GM21529 (cell line): ENCODE data around the gene SHROOM1.

Experiments used
- ATAC-seq: cut with Tn5 transposase; IDR thresholded peaks from one replicate; pipeline ENCODE4 v1.9.1; 2021; ENCODE audit not compliant: unreplicated experiment

The SHROOM1 gene

DNA sequence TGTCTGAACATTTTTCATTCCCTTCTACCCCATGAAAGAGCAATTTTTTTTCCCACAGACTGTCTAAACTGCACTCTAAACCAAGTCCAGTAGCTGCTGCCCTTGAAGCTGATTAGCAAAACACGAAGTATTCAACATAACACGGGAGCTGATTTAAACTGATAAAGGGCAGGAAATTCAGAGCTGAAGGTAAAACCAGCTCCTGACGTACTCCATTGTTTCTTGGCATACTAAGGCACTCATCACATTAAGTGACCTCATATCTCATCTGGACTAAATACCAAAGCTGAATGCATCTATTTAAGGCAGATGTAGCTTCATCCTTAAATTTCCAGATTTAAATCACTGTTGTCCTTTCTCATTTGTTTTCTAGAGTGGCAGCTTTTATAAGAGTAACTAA, 23.9 kb upstream of the SHROOM1 start:
- no peak for ATAC-seq

DNA sequence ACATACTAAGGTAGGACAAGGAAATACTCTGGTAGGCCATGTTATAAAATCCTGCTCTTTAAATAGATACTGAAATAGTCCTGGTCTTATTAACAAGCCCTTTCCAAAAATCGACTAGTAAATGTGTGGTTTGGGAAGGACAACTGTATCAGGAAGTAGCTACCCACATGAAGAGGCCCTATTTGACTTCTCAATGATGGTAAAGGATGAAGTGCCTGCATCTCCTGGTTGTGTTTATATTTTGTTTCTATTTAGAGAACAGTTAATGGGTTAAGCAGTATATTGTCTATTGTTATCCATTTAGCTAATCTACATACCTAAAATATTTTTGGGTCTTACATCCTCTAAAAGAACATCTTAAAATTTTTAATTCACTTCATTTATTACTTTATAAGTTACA, 23.3 kb upstream of the SHROOM1 start:
- no peak for ATAC-seq

DNA sequence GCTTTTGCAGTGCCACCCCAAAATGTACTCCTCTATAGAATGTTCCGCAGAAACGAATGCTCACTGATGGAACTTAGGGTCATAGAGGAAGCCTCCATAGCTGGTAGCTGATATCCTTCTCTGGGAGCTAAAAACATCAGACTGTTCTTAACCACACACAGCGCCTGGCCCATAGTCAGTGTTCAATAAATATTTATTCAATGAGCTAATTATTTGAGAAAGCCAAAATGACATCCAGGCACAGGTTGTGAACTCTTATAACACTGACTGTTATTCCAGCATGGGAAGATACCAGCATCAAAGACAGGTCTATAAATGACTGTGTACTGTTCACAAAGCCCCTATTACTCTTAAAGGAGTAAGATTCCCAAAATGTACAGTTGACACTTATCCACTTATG, 22.9 kb upstream of the SHROOM1 start:
- ATAC-seq = no peak

DNA sequence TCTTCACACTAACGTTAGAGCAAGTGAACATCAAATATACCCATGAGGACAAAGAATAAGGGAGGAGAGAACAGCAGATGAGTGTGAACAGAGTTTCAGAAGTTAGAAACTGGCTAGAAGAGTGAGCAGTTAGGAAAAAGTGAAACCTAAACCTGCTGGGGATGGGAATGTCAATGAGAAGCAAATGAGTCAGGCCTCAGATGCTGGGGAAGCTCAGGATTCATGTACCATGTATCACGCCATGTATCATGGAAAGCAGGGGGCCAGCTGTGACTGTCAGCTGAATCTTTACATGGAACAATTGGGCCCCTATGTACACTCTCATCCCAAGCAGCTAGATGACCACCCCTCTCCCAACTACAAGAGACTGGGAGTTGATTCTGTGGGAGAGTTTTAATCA, 19.6 kb upstream of the SHROOM1 start:
- no peak for ATAC-seq

DNA sequence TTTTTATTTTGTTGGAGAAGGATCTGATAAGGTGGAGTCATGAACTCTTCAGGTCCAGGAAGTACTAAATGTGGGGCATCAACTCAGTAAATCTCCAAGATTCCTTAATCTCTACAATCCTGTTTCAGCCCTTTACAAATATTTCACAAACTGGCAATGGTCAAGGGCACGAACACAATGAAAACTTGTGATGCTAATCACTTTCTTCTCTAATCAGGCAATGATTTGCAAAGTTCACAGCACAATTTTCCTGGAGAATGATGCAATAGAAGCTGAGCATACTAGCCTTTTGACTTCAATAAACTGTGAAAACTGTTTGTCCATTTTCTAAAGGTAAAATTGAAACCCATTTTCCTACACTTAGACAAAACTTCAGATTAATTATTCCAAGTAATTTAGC, 18.9 kb upstream of the SHROOM1 start:
- ATAC-seq = no peak

DNA sequence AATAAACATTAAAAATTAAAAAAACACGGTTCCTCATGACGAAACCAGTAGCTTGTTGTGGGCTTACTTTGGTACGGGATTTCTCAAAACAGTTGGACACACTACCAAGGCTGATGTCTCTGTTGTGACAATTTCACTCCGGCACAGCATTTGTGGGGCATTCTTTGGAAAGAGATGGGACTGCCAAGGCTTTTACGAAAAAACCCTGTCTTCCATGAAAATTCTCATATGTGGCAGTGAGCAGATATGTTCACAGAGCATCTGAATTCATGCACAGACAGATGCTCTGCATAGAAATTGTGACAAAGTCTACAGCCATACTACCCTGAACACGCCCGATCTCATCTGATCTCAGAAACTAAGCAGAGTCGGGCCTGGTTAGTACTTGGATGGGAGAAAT, 17.8 kb upstream of the SHROOM1 start:
- ATAC-seq = no peak

DNA sequence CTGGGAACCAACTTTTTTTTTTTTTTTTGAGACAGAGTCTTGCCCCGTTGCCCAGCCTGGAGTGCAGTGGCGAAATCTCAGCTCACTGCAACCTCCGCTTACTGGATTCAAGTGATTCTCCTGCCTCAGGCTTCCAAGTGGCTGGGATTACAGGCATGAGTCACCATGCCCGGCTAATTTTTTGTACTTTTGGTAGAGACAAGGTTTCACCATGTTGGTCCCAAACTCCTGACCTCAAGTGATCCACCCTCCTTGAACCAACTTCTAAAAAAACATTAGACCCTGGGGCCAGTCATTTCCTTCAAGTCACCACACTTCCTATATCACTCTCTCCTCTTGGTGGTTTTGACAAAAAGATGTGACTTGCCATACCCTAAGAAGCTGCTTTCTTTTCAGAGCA, 10.9 kb upstream of the SHROOM1 start:
- ATAC-seq = no peak

DNA sequence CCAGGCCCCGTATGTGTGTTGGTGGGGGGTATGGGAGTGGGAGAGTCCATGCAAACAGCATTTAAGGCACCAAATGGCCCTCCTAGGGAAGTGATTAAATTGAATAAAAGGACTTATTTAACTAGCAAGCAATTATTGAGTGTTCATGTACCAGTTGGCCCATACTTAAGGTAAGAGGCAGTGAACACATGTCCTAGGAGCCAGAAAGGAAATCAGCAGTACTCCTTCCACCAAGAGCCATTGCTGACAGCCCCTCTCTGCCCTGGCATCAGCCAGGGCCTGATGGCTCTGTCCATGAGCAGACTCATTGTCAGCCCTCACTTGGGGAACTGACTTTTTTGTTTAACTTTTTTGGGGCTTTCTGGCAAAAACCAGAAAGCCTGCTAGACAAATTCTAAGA, 10.4 kb upstream of the SHROOM1 start:
- no peak for ATAC-seq

DNA sequence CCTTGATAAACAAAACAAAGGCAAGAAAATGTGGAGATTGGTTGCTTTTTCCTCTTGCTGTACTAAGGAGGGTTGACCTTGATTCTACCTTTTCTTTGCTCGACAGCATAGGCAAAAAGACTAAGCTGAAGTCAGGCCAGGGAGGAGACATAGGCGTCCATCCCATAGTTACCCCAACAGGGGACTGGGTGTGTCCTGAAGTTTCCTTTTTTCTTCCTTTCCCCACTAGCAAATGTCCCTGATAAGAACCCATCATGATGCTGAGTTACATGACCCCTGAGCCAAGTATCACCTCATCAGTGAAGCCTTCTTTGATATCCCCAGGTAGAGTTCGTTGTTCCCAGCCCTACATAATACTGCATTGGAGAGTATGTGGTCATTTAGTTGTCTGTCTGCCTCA, 9.9 kb upstream of the SHROOM1 start:
- ATAC-seq = no peak

DNA sequence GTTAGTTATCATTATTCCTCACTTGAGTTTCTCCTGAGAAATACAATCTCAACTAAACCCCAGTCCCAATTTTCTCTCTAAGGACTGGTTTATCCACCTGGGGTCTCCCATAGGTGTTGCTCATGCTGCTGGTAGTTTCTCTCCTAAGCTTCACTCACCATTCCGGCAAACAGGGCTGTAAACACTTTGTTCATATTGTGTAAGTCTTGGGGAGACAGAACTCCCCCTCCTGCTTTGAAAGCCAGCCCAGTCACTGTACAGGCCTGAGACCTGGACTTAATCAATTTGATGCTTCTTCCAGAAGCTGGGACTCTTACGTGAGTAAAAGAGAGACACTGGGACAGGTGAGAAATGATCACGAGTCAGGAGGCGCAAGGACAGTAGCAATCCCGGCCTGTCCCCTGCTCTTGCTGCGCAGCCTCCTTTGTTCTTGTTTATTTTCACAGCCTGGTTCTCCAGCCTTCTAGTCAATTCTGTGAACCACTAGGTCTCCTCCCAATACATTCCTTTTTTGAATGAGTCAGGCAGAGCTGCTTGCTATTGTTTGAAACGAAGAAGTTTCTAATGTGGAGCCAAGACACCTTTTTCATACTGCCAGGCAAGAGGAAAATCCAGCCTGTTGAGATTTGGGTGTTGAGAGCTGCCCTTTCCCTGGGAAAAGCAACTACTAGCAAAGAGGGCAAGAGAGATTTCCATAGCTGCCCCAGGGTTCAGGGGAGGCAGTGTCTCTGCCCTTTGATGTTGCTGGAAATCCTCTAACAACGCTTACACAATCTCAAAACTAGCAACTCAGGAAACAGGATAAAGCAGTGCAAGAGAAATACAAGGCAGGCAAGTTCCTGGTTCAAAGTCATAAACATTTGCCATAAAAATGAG, 9.2 kb upstream of the SHROOM1 start:
- ATAC-seq = no peak

DNA sequence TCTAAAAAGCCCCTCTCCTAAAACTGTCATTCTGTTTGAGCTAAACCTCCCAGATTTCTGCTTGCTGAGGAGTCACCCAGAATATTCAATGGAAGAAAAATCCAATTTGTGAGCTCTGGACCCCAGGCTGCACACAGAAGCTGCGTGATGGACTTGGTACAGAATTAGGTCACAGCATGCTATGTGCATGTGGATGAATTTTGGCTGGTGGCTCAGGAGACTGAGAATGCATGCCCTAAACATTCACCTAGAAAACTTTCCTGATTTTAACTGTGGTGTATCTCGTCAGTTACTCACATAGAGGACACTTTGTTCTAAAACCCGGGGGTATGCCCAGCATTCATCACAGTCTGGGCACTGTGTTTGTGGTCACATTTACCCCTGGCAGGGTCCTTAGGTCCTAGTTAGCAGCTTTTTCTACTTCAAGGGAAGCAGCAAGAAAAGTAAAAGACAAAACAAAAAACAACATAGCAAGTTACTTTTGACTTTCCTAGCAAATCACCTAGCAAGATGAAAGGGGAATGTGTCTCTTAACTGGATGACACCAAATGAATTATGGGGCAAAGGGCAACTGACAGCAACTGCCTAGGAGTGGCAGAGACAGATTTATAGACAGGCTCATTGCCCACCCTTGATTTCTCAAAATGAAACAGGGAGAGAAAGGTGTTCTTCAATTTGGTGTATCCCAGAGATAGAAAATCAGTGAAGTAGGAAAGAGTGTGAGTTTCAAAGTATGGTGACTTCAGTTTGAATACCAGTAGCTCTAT, 8.3 kb upstream of the SHROOM1 start:
- ATAC-seq = no peak

DNA sequence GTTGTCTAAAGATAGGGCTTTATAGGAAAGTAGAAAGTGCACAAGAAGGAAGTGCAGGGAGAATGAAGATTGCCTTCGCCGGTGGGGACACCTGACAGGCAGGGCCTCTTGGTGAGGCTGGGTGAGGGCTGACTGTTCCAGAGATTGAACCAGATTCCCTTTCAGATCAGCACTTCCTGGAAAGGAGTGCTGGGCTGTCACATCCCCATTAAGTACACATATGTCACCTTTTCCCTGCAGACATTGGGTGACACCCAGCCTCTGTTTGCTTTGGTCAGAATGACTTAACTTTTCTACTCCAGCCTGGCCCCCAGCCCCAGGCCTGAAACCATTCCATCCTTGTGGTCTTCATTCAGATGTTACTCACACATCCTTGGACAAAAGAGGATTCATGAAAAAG, 7.4 kb upstream of the SHROOM1 start:
- ATAC-seq = no peak

DNA sequence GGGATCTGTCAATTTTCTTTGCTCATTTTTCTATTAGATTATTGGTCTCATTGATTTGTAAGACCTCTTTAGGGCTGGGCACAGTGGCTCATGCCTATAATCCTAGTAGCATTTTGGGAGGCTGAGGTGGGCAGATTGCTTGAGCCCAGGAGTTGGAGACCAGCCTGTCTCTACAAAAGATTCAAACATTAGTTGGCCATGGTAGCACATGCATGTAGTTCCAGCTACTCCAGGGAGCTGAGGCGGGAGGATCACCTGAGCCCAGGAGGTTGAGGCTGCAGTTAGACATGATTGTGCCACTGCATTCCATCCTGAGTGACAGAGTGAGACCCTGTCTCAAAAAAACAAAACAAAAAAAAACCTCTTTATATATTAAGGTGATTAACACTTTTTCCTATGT, 6.4 kb upstream of the SHROOM1 start:
- ATAC-seq = no peak

DNA sequence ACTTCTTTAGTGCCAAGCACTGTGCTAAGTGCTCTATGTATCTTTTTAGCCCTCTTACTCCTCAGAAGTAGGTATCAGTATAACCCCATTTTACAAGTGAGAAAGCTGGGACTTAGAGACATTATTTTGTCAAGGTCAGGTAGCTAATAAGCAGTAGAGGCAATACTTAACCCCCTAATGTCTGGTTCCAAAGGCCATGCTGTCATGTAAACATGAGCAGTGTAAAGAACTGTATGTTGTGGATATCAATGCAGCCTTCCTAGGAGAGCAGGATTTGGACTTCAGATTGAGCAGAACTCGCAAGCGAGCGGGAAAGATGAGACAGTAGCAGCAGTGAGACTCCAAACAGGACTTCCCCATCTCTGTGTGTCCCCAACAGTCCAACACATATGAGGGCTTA, 3.6 kb upstream of the SHROOM1 start:
- ATAC-seq = no peak

DNA sequence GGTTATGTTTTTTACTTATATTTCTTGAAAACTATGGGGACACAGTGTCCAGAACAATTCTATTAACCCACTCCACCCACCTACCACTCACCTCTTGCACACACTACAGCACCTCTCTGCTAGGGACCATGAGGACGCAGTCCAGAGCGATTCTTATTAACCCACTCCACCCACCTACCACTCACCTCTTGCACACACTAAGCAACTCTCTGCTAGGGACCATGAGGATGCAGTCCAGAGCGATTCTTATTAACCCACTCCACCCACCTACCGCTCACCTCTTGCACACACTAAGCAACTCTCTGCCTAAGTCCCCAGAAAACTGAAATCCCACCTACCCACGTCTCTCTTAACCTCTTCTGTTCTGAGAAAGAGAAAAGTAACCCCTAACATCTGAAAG, 2.2 kb upstream of the SHROOM1 start:
- no peak for ATAC-seq

DNA sequence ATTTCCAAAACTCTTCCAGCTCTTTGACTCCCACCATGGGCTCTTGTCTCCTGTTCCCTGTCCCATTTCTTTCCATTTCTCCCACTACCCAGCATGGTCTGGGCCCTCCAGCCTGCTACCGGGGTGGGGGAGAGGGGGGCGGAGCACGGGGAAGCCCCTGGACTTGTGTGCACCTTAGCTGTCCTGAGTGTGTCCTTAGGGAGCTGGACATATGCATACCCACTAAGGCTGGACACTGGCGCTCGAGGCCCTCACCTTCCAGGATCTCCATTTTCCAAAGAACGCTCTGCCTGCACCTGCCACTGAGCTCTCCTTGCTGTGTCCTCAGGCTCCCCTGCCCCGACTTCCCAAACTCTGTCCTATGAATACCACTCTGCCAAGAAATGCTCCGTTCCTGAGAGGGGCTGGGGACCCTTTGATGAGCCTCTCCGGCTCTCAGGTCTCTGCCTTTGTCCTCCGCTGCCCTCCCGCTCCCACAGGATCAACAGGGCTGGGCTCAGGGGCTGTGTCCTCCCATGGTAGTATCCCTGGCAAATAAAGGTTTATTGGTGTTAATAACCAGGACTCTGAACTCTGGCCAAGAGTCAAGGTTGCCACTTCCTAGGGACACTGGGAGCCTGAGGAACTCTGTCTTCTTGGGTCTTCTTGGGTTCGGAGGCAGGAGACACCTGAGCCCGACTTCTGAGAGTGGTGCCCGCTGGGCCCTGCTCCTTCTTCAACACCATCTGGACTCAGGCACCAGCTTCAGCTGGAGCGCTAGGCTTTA, 831 bp upstream of the SHROOM1 start:
- no peak for ATAC-seq

DNA sequence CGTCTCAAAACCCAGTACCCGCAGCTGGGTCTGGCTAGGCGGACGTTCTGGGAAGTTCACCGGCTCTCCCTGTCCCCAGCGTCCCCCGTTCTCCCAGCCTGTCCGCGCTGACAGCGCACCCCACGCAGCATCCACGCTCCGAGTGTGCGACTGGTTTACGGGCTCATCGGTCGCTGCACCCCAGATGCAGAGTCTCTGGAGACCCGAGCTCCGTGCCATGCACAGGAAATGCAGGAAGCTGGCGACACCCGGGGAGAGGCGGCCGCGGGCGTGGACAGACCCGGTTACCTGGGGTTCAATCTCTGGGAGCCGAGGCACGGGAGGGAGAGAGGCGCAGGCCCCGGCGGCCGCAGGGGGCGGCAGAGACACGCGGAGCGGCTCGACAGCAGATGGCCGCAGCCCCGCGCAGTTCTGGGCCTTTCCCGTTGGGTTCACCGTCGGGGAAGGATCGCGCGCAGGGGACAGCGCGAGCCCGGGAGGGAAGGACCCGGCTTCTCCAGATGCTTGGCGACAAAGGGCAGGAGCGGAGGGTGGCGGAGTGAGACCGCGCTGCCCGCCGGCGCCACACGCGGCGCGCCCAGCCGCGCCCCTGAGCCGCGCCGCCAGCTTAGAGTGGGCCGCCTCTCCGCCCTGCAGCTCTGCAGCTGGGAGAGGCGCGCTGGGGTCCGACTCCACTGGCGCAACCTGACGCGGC, 558 bp downstream of the SHROOM1 start:
- ATAC-seq = peak; percentile 80

DNA sequence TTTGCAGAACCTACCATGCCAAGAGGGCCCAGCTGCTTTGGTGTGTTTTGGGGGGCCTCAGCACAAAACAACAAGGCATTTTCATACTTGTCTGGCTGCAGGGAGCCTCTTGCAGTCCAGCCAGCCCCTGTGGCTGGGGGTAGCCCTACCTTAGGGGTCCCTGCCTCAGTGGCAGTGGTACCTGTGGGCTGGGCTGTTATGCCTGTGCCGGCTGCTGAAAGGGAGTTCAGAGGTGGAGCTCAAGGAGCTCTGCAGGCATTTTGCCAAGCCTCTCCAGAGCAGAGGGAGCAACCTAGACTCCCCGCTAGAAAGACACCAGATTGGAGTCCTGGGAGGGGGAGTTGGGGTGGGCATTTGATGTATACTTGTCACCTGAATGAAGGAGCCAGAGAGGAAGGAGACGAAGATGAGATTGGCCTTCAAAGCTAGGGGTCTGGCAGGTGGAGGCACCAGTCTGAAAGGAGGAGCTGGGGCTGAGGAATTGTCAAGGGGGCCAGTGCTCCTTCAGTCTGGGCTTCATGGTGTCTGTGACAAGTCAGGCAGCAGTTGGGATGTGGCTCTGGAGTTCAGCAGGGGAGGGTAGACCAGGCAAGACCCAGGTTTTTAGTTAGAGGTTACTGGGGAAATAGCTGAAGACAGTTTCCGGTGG, 1.5 kb downstream of the SHROOM1 start:
- no peak for ATAC-seq

DNA sequence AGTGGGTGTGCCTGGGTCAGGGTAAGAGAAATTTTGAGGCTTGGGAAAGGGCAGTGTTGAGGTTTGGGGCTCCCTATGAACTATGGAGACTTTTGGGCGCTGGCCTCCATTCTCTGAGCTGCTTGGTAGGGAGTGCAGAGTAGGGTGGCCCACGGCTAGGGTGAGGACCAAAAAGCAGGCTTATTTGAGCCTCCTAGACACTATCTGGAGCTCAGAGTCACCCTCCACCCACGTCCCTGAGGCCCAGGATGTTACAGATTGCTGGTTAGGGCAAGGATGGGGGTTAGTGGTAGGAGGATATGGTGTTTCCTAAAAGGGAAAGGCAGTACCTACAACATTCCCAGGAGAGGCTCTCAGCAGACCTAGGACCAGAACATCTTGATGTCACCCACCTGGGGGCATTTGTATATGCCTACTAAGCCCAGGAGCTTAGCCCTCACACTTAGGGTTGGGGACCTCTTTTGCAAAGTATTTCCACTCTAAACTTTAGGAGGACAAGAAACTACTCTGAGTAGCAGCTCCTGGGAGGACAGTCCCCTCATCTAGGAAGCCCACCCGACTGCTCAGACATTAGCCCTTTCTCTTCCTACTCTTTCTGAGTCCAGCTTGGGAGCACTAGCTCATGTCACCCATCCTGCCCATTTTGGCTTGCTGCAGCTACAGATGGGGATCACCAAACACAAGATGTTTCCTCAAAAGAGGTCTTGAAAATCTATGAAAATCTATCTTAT, 2.3 kb downstream of the SHROOM1 start:
- ATAC-seq = no peak
